Urinary bladder (tissue), 4 donors: Measurements from ENCODE around the gene RGS3. TPM values are rescaled to one million over a fixed set of nuclear protein-coding genes. Genes with fewer than 3 reads are reported as not detected.

Source experiments
- DNase-seq: peaks from one replicate; pipeline ENCODE4 v3.0.0-alpha.2; 2015; ENCODE audit errors: extremely low spot score
- H3K27ac ChIP-seq: one replicate; pipeline ENCODE4 v1.5.1; 2013; ENCODE audit warnings: low read depth, mild to moderate bottlenecking, moderate library complexity
- H3K36me3 ChIP-seq: one replicate; pipeline ENCODE4 v1.6.1; 2013; ENCODE audit warnings: mild to moderate bottlenecking, moderate library complexity; ENCODE audit not compliant: insufficient read depth
- H3K4me1 ChIP-seq: one replicate; pipeline ENCODE4 v1.6.1; 2013; ENCODE audit warnings: mild to moderate bottlenecking, moderate library complexity; ENCODE audit not compliant: insufficient read depth
- H3K4me3 ChIP-seq: one replicate; pipeline ENCODE4 v1.5.1; 2013; ENCODE audit warnings: low read depth, low read length
- WGBS: extraction: QIAGEN DNeasy Blood & Tissue Kit; methylation state at CpG from one replicate; pipeline ENCODE4 v1.1.7; 2013; 5-methylcytosine and 5-hydroxymethylcytosine counted together
- polyA plus RNA-seq: library from polyadenylated mRNA; stranded (reverse); fragments of 200-250 nt; gene quantifications from one replicate; pipeline ENCODE4 v1.2.3, GENCODE V29; 2013
- total RNA-seq: library from RNA; depleted of rRNA; stranded (reverse); fragments of >200 nt; gene quantifications from one replicate; pipeline ENCODE4 v1.2.3, GENCODE V29; 2014
- donor health status: healthy with polysubstance abuse.
- donor health status: healthy.

RGS3 gene
- total and polyA plus RNA-seq, 2 donors = 28.5 to 52.4 TPM

DNA sequence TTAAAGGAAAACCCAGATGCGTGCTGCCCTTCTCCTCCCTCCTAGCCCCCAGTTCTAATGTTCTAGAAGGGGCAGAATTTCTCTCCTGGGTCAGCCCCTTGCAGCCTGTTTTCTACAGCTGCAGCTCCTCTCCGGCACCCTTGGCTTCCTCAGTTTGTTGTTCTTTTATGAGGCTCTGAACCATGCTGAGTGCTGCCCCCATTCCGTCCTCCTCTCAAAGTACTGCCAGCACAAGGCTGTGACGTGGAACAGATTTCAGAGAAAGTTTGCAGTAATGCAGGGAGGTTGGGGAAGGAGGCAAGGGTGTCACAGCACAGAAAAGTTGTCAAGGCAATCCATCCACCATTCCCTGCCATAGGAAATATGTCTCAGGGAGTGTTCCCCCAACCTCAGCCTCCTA lies 63.3 kb downstream of the RGS3 start:
- H3K36me3 ChIP-seq = no peaks in the 10 kb centered on the region
- no peak overlapping the region for H3K27ac ChIP-seq
- H3K4me3 ChIP-seq = no peak overlapping the region
- H3K4me1 ChIP-seq = no peaks in the 10 kb centered on the region
- 40% methylated on average over 4 of the region's 4 CpGs for WGBS
- DNase-seq = no peak

DNA sequence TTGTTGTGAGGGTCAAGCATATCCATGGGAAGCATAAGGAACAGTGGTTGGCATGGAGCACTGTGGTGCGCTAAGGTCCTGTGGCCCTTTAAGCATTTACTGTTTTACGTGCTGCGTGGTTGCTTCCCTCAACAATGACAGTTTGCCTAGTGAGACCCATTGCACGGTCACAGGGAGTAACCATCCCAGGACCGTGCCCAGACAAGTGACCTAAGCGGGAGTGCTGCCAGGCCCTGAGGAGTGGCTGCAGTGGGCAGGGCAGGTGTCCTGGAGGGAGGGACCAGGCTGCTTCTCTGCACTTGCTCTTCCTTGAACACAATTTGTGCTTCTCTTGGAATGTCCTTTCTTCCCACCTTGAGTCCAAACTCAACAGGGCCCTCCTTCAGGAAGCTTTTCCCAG lies 64.6 kb downstream of the RGS3 start:
- Histone ChIP-seq H3K4me3 (no peak overlapping the region), H3K4me1 (no peaks in the 10 kb centered on the region), H3K27ac (no peak overlapping the region), H3K36me3 (no peaks in the 10 kb centered on the region)
- DNase-seq = no peak
- 88% methylated on average over 6 of the region's 6 CpGs for WGBS

DNA sequence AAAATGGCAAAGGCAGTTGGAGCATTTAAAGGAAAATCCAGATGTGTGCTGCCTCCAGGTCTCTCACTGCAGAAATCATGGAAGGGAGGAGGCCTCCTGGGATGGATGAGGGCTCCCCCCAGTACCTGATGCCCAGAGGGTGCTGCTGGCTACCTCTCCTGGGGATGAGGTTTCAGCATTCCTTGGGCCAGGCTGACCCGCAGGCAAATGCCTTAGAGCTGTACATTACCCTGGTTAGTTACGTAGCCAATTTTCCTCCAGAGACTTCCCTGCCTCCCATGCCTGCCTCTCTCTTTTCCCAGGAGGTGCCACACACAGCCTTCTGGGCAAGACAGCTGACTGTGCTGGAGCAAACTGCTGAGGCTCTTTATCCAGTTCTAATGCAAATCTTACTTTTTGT lies 65.3 kb downstream of the RGS3 start:
- Histone ChIP-seq H3K4me3 (no peak overlapping the region), H3K27ac (no peak overlapping the region), H3K36me3 (no peaks in the 10 kb centered on the region), H3K4me1 (no peaks in the 10 kb centered on the region)
- 100% methylated on average over 2 of the region's 2 CpGs for WGBS
- no peak for DNase-seq

DNA sequence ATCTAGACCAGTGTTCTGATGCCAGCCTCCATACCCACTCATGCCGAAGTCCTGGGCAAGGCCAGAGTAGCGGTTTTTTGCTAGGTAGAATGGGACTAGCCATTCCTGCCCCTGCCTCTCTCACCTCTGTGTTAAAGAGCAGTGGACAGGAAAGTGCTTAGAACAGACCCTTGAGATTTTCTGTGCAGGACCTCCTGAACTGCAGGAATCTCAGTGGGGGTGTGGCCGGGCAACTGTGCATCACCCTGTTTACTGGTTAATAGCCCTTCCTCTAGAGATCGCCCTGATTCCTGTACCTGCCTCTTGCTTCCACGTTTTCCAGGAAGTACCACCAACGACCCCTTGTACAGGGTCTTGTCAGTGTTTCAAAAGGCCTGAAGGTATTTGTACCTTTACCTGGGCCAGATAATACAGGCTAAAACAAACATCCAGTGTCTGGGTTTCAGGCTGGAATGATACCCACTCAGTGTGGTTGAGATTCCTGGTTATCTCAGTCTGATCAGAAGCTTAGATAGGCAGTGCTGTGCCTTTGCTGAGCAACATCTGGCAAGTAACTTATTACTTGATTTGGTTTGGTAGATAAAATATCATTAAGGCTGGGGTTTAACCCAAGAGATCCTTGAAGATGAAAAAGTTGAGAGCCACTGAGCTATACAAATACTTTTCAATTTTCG lies 65.9 kb downstream of the RGS3 start:
- 86% methylated on average over 7 of the region's 7 CpGs for WGBS
- no peak overlapping the region for H3K27ac ChIP-seq
- no peaks in the 10 kb centered on the region for H3K4me1 ChIP-seq
- no peak overlapping the region for H3K4me3 ChIP-seq
- DNase-seq = no peak
- no peaks in the 10 kb centered on the region for H3K36me3 ChIP-seq

DNA sequence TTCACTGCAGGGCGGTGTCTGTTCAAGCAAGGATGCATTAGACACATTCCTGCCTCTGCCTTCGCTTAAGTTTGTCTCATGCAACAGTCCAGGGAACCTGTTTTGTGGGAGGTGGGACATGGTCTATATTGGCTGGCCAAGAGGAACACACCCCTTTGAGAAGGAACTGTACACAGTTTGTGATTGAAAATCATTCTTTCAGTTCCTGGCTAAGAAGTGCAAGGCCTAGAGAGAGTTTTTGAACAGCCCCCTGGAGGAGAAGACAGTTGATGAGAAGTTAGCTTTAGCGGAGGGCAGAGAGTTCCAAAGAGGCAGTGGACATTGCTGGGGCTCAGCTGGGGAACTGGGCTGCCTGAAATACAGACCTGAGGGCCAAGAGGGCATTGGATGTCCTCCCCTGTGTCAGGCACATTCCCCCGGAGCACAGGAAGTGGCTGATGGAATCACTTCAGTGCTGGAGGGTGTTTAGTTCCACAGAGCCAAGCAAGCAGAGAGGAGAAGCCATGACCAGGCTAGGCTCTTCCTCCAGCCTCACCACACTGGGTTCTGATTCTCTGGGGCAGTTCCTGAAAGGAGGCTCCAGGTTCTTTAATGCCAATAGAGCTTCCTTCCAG lies 66.6 kb downstream of the RGS3 start:
- no peaks in the 10 kb centered on the region for H3K36me3 ChIP-seq
- DNase-seq = no peak
- 85% methylated on average over 4 of the region's 4 CpGs for WGBS

DNA sequence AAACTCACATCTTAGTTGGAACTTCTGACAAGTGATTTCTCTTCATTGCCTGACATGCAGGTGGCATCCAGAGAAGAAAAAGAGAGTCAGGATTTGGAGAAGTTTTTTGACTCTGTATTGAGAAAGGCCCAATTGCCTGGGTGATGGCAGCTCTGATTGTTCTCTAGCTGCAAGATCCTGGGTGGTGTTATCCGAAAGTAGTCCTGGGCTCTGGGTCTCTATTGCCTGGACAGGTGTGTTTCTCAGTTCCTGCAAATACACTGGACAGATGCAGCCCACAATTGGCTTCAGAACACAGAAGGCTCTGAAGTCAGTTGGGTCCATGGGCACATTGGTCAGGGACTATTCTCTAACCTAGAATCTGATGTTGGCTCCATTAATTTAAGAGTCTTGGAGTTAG lies 67.4 kb downstream of the RGS3 start:
- no peaks in the 10 kb centered on the region for H3K4me1 ChIP-seq
- H3K36me3 ChIP-seq = no peaks in the 10 kb centered on the region
- H3K4me3 ChIP-seq = no peak overlapping the region
- no peak for DNase-seq
- 96% methylated on average over 1 of the region's 1 CpG for WGBS
- H3K27ac ChIP-seq = no peak overlapping the region

More for the DNA sequence above, 66.6 kb downstream of the RGS3 start:
- Histone ChIP-seq H3K4me1 (no peaks in the 10 kb centered on the region), H3K4me3 (no peak overlapping the region), H3K27ac (no peak overlapping the region)

GRCh38 chr9:113531919-113532808 lies 68.6 kb downstream of the RGS3 start:
- DNase-seq = no peak
- Histone ChIP-seq H3K27ac (no peak overlapping the region), H3K4me3 (no peak overlapping the region), H3K4me1 (no peaks in the 10 kb centered on the region), H3K36me3 (no peaks in the 10 kb centered on the region)
- 95% methylated on average over 7 of the region's 7 CpGs for WGBS

DNA sequence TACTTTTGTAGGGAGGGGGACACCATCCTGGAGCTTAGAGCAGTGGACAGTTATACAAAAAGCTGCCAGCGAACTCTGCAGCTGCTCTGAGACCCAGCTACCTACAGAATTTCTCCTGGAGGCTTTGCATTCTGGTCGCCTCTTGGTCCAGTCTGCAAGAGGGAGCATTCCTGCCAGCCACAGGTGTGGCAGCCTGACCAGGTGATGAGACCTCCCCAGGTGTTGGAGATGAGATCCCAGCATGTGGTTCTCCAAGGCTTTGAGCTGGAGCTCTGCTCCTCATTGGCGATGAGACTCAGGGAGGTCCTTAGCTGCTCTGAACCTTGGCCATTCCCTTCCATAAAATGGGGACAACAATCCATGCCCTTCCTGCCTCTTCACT lies 69.3 kb downstream of the RGS3 start:
- H3K4me3 ChIP-seq = no peak overlapping the region
- DNase-seq = no peak
- no peaks in the 10 kb centered on the region for H3K36me3 ChIP-seq
- WGBS = 95% methylated on average over 3 of the region's 3 CpGs
- no peak overlapping the region for H3K27ac ChIP-seq
- no peaks in the 10 kb centered on the region for H3K4me1 ChIP-seq

DNA sequence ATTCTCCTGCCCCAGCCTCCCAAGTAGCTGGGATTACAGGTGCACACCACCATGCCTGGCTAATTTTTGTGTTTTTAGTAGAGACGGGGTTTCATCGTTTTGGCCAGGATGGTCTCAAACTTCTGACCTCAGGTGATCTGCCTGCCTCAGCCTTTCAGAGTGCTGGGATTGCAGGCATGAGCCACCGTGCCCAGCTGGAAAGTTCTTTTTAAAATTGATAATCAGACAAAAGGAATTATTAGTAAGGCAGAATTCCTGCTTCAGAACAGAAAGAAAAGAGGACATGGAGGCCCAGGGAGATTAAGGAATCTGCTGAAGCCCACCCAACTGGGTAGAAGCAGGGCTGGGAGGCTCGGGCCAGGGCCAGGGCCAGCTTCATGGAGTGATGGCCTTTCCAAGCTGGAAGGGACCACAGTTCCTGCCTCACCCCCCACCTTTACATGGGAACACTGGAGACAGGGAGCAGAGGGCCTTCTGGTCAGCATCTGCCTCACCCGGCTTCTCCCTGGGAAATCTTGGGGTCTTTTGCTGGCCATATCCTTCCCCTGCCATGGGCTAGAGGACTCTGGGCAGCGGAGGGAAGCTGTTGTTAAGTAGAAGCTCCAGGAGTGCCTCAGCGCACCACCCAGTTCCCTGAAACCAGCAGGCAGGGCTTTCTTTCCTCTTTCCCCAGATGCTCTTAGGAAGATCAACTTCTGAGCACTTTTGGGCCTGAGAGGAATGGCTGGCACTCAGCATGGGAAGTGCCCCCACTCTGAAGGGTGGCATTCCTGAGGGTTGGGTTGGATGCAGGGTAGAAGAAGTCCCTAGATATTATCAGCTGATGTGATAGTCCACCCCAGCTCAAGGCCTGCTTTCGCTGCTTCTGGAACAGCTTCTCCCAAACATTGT lies 70.1 kb downstream of the RGS3 start:
- Histone ChIP-seq H3K4me3 (no peak overlapping the region), H3K4me1 (no peaks in the 10 kb centered on the region), H3K36me3 (no peaks in the 10 kb centered on the region), H3K27ac (no peak overlapping the region)
- DNase-seq = no peak
- WGBS = 97% methylated on average over 8 of the region's 8 CpGs

- Histone ChIP-seq H3K4me1 (no peaks in the 10 kb centered on the region), H3K4me3 (no peak overlapping the region), H3K27ac (no peak overlapping the region), H3K36me3 (no peaks in the 10 kb centered on the region)
- WGBS = 88% methylated on average over 6 of the region's 6 CpGs
- DNase-seq = no peak
Measured at GRCh38 chr9:113535756-113536155, 72.2 kb downstream of the RGS3 start.

DNA sequence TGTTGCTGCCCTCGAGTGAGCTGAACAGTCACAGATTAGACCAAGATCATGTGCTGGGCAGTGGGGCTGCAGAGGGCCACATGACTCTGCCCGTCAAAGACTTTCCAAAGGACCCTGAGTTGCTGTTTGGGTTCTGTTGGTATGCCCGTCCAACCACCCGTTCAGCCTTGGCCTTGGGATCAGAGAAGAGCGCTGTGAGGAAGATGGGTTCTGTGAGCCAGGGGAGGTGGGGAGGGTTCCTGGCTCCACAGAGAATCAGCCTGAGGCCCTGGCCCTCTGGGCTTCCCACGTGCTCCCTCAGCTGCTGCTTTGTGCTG lies 72.6 kb downstream of the RGS3 start:
- 59% methylated on average over 6 of the region's 6 CpGs for WGBS
- DNase-seq = no peak
- no peaks in the 10 kb centered on the region for H3K36me3 ChIP-seq
- H3K27ac ChIP-seq = no peak overlapping the region
- H3K4me3 ChIP-seq = no peak overlapping the region
- H3K4me1 ChIP-seq = no peaks in the 10 kb centered on the region

DNA sequence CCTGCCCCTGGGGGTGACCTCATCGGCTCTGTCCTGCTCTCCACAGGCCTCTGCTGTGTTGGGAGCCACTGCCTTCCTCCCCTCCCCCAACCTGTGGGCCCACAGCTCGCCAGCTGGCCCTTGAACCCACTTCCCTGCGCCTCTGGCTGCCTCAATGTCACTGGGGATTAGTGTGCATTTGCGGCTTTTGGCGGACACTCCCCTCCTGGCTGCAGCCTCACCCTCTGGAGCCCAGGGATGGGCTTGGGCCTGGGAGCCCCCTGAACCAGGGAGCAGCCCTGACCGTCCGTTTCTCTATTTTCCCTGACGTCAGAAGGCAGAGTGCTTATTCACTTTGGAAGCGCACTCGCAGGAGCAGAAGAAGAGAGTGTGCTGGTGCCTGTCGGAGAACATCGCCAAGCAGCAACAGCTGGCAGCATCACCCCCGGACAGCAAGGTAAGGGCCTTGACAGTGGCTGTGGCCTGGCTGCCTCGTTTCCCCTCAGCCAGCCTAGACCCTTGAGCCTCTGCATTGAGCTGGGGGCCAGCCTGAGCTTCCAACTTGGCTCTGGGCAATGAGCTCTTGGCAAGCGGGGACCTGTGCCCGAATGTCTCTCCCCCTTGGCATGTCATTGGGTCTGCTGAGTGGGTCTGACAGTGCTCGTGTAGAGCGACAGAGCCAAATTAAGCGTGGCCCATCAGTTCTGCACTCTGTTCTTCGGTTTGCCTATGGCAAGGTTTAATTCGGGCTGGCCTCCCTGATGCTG lies 73.1 kb downstream of the RGS3 start:
- Histone ChIP-seq H3K36me3 (no peaks in the 10 kb centered on the region), H3K27ac (no peak overlapping the region), H3K4me3 (no peak overlapping the region), H3K4me1 (no peaks in the 10 kb centered on the region)
- WGBS = 55% methylated on average over 21 of the region's 21 CpGs
- no peak for DNase-seq
